Measurements from ENCODE around the gene SIGLEC5. TPM values are rescaled to one million over a fixed set of nuclear protein-coding genes. Genes with fewer than 3 reads are reported as not detected.

Gene SIGLEC5
- polyA plus RNA-seq, 1 of the 3 experiments (the other 2 are of a cell fraction): not detected

GRCh38 chr19:51566489-51567100 is 63.6 kb downstream of the SIGLEC5 start:
- H3K9me3 ChIP-seq: no peaks in the 10 kb centered on the region; the same call in 1 of the 2 replicates
- ChIA-PET CTCF (interaction anchor here (0.9 kb wide), 1 partner anchor 14 kb away, joined by 3 read pairs; no protein-coding TSS in a partner anchor), POLR2A (no interaction called here)
- peaks cover 6% of the 10 kb centered on the region; the same call in 1 of the 2 replicates for H3K79me2 ChIP-seq (ENCODE audit: insufficient read depth)
- H3K4me2 ChIP-seq: no peak overlapping the region
- under 1% methylated on average over 8 of the region's 8 CpGs for WGBS (ENCODE audit: low lambda C conversion rate)
- peaks cover 5% of the 10 kb centered on the region for H3F3A ChIP-seq (replicated peaks; ENCODE audit: insufficient read depth)
- DNase-seq: no peak
- peaks cover 39% of the 10 kb centered on the region; the same call in 1 of the 2 replicates for H3K27me3 ChIP-seq (ENCODE audit: insufficient read depth)
- no peak overlapping the region for H3K9ac ChIP-seq
- TF ChIP-seq RFX5 (IDR thresholded peaks at IDR 0.05; ENCODE audit: low read length) (no peak), ELF1 (IDR thresholded peaks at IDR 0.05) (no peak), USF2 (IDR thresholded peaks at IDR 0.05; ENCODE audit: borderline replicate concordance, low read depth, low read length) (no peak), RAD21 (IDR thresholded peaks at IDR 0.05; ENCODE audit: low read length) (no peak), MEF2A (IDR thresholded peaks at IDR 0.05; ENCODE audit: borderline replicate concordance, low read depth) (no peak), MXI1 (IDR thresholded peaks at IDR 0.05; ENCODE audit: low read depth, low read length) (no peak), PBX3 (IDR thresholded peaks at IDR 0.05) (no peak), FOXM1 (IDR thresholded peaks at IDR 0.05; ENCODE audit: low read depth) (no peak), YY1 (IDR thresholded peaks at IDR 0.05; ENCODE audit: low read depth) (no peak), NRF1 (IDR thresholded peaks at IDR 0.05; ENCODE audit: low read depth, low read length) (no peak), CTCF (IDR thresholded peaks at IDR 0.05) (no peak), SMC3 (IDR thresholded peaks at IDR 0.05; ENCODE audit: low read depth, low read length) (no peak), RXRA (IDR thresholded peaks at IDR 0.05; ENCODE audit: borderline replicate concordance, low read depth) (no peak), TCF12 (IDR thresholded peaks at IDR 0.05) (no peak), JUND (IDR thresholded peaks at IDR 0.05) (no peak), REST (IDR thresholded peaks at IDR 0.05; ENCODE audit: low read depth, low read length) (no peak)
- H3K36me3 ChIP-seq (replicated peaks in 1 of 2; ENCODE audit: control insufficient read depth in 1 of 2, insufficient read depth in 2 of 2, low read length in 1 of 2): no peaks in the 10 kb centered on the region
- no peak overlapping the region for H2AFZ ChIP-seq (ENCODE audit: low read depth)
- H3K9me2 ChIP-seq: no peaks in the 10 kb centered on the region
- H3K4me3 ChIP-seq (ENCODE audit: low read depth in 2 of 2, low read length in 1 of 2): no peak overlapping the region
- H3K4me1 ChIP-seq (ENCODE audit: control insufficient read depth in 1 of 2, insufficient read depth in 2 of 2, low read depth in 1 of 2, low read length in 1 of 2): peaks cover 0 to under 1% of the 10 kb centered on the region in 2 experiments; a peak in 1 of 4 replicates
- no peaks in the 10 kb centered on the region for H4K20me1 ChIP-seq (ENCODE audit: insufficient read depth)
- no peak overlapping the region for H3K27ac ChIP-seq (ENCODE audit: low read depth in 2 of 2, low read length in 1 of 2)
